IPS DF 4.7 (cell line): ENCODE measurements around the gene CACHD1.

Experiments
- DNase-seq: peaks from one replicate; pipeline ENCODE4 v3.0.0-alpha.2; 2013; ENCODE audit warnings: low spot score; ENCODE audit errors: extremely low read depth

CACHD1 gene

DNA sequence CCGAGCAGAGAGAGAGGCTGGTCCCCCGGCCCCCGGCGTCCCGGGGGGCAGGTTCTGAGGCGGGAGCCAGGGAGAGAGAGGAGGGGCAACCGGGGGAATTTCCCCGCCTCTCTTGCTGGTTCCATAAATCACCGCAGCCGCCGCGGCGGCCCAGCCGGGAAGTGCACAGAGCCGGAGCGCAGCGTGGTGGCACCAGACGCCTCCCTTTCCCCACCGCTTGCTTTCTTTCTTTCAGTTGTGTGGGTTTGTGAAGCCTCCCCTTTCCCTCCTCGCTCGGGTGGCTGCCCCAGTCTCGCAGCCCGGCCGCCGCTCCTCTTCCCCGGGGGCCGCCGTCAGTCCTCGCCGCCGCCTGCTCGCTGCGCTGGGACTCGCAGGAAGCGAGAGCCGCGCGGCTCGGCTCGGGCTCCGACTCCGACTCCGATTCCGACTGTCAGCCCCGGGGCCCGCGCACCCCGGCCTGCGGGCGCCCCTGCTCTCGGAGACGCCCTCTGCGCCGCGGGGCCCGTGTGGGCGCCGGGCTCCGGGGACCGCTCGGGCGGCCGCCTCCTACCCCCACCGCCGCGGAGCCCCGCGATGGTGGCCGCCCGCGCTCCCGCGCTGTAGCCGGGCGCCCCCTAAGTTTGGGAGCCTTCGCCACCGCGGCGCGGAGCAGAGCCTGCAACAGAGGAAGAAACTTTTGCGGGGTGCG, at the start of gene CACHD1:
TSS of gene CACHD1 (plus strand) at position 153 of the 688 bp plus-strand sequence. CDS start 616 bp downstream, outside the sequence.
- DNase-seq: no peak

DNA sequence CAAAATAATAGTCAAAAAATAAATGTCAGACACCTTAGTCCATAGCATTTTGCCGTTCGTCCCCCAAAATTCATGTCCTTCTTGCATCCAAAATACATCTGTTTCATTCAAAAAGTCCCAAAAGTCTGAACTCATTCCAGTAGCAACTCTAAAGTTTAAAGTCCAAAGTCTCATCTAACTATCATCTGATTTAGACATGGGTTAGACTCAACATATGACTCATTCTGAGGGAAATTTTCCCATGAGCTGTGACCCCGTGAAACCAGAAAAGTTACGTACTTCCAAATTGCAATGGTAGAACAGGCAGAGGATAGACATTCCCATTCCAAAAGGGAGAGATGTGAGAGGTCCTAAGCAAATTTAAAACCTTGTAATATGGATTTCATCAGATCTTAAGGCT, 48.6 kb upstream of the CACHD1 start:
- no peak for DNase-seq

DNA sequence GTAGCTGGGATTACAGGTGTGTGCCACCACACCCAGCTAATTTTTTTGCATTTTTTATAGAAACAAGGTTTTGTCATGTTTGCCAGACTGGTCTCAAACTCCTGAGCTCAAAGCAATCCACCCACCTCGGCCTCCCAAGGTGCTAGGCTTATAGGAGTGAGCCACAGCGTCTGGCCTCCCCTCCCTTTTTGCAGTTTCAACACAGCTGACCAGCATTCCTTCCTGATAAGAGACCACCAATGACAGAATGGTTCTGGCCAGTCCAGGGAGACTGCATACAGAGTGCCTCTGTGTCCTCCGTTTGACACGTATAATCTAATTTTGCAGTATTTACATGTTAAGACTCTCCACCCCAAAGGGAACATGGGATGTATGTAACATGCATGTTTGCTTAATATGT, 46.4 kb upstream of the CACHD1 start:
- DNase-seq: no peak

DNA sequence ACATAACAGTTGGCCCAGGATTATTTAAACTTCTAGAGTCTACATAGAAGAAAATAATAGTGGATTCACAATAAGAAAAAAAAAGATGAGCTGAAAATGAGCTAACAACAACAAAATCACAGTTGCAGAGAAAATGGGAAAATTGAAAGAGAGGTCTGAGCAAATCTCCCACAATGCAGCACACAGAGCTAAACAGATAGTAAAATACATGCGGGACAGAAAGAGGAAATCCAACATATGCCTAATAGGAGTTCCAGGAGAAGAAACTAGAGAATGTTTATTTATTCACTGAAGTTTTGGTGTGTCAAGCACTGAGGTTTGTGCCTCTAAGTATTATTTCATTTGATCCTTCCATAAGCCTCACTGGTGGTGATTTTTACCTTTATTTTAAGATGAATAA, 45.5 kb upstream of the CACHD1 start:
- DNase-seq: no peak

DNA sequence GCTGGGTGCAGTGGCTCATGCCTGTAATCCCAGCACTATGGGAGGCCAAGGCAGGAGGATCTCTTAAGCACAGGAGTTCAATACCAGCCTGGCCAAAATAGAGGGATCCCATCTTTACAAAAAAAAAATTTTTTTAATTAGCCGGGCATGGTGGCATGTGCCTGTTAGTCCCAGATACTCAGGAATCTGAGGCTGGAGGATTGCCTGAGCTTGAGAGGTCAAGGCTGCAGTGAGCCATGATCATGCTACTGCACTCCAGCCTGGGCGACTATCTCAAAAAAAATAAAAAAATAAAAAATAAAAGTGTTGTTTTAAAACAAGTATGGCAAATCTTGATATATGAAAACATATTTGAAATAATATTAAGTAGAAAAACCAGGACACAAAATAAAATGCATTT, 44.4 kb upstream of the CACHD1 start:
- DNase-seq: no peak

DNA sequence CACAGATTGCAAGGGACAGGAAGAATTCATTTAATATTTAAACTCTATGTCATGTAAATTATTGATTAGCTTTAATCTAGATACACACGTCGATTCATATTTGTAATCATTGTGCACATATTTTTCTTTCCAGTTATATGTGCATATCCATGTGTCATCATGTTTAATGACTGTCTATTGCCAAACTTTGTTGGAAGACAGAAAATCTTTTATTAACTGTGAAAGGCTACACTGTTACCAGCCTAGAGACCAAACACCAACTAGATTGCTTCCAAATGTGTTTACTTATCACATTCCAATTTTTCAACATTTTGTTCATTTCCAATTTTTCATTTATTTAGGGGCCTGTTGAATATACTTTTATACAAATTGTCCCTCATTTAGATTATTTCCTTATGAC, 43.2 kb upstream of the CACHD1 start:
- no peak for DNase-seq

DNA sequence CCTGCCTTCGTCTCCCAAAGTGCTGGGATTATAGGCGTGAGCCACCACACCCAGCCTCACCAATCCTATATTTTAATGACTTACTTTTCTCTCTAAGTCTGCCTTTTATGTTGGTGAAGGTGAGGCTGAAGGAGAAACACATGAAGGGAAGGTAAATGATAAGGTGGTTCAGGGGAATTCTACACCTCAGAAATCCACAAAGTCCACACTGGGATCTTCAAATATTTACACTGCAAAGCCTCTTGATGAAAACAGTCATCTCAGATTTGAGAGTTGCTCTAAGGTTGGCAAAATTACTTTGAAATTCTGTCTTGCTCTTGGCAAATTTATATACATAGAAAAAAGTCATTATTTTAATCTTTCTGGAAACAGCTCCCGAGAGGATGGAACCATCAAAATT, 42.0 kb upstream of the CACHD1 start:
- no peak for DNase-seq

DNA sequence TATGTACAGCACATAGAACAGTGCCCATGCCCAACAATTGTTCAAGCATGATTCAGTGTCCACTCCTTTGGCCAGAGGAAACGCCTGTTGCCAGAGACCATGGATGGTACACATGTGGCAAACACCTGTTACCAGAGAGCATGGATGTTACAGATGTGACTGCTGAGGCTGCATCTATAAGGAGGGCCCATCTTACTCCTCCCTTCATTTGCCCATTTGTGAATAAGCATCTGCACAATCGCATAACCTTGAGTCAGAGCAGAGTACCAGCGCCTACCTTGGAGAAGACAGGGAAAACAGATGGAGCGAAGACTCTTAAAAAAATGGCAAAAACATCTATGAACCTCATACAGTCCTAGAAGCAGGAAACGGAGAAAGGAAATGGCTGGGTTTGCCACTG, 36.6 kb upstream of the CACHD1 start:
- no peak for DNase-seq

DNA sequence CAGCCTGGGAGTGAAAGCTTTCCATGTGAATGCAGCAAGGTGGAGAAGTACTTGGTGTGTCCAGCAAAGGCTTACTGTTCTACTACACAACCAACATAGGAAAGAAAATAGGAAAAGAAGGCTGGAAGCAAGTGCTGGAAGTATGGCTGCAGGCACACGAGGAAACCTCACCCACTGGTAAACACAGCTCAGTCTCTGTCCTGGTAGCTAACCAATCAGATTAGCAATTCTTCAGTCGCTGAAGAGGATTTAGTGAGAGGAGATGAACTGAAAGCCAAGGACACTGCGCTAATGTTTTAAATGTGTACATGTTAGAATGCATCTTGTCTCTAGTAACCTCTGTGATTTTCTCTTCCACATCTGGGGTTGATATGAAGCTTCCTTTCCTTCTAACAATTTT, 36.2 kb upstream of the CACHD1 start:
- no peak for DNase-seq

DNA sequence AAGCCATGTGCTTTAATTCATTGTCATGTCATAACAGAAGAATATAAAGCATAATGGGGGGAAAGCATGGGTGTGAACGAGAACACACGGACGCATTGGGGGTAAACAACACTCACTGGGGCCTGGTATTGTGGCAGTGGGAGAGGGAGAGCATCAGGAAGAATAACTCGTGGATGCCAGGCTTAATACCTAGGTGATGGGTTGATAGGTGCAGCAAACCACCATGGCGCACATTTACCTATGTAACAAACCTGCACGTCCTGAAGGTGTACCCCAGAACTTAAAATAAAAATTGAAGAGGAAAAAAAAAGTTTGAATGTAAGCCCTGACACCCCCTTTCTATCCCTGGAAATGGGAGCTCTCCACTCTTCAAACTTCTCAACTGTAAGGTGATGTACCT, 34.9 kb upstream of the CACHD1 start:
- DNase-seq: no peak

DNA sequence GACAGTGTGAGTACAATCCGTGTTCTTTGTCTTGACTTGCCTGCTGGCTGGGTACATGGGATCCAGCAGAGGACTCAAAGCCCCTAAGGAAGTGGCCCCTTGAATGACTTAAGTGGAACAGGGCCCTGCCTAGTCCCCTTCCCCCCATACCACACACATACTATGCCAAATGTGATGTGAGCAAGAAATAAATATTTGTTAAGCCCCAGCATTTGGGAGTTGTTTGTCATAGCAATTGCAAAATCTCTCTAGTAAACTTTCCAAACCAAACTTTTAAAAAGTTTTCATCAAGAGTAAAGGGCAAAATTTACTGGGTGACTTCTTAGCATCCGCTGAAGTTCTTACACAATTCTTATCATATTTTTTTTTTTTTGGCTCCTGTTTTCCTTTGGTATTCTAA, 32.5 kb upstream of the CACHD1 start:
- no peak for DNase-seq

DNA sequence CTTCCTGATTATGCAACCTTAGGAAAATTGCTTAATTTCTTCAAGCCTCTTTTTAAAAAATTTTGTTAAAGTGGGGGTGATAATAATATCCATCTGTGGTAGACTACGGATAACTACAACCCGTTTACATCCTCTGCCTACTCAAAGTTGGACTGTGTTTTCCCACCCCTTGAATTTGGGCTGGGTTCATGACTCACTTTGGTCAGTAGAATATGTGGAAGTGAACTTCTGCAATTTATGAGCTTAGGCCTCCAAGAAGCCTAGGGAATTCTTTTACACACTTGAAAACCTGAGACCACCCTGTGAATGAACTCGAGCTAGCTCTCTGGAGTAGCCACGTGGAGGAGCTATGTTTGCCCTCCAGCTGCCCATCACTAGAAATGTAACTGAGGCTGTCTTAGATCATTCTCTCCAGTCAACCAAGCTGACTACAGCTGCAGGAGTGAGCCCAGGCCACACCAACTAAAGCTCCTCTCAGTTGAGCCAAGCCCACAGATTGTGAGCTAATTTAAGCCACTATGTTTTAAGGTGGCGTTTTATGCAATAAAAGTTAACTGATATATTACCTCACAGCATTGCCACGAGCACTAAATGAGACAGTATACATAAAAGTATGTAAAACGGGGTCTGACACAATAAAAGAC, 29.6 kb upstream of the CACHD1 start:
- DNase-seq: no peak

DNA sequence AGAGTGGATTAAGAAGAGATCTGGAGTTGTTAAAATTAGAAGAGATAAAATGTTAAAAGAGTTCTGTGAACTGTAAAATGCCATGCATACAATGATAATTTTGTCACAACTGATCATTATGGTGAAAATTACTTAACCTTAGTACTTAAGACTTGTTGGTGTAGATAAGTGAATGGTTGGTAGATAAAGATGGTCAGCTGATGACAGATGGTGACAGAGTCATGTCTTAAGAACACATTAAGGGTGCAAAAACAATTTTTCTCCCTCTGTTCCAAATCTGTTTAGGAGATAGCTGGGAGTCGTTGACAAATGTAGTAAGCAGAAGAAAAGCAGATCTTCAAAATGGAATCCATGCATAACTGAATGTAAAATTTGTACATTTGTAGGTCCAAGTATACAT, 18.5 kb upstream of the CACHD1 start:
- no peak for DNase-seq

DNA sequence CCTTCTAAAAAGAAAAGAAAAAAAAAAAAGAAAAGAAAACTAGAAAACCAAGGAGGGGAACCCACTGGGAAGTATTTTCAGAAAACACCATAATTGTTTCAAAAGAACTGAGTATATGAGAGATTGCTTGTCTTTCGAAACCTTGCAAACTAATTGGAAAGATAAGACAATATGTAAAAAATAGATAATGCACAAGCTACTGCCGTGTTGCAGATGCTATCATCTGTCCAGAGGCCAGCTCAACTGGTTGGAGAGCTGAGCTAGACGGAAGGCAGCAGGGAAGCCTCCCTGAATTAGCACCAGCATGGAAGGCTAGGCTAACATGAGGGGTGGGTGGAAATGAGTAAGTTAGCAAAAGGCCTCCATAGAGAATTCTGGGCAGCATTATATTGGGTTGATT, 16.2 kb upstream of the CACHD1 start:
- DNase-seq: no peak

DNA sequence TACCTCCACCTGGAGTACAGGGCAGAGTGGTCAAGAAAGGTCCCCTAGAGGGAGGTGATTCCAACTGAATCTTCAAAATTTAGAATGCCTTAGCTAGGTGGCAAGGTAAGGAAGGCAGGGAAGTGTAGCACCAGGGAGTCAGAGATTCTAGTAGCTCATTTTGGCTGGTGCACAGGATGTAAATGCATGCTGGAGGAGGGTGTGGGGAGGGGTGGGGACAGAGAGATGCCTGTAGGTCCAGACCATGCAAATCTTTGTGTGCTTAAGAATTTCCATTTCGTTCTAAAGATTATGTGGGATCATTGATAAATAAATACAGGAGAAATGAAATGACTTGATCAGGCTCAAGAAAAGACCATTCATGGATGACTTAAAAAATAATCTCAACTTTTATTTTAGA, 11.0 kb upstream of the CACHD1 start:
- no peak for DNase-seq

DNA sequence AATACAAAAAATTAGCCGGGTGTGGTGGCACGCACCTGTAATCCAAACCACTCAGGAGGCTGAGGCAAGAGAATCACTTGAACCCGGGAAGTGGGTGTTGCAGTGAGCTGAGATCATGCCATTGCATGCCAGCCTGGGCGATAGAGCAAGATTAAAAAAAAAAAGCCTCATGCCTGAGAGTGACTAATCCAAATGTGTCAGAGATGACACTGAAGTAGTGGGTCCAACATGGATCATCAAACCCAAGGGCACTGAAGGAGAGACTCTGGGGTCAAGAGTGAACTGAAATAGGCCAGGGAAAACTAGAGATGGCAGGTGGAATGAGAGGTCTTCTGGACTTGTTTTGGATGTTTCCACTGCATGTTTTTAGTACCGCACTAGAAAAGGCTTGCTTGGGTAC, 10.2 kb upstream of the CACHD1 start:
- no peak for DNase-seq

DNA sequence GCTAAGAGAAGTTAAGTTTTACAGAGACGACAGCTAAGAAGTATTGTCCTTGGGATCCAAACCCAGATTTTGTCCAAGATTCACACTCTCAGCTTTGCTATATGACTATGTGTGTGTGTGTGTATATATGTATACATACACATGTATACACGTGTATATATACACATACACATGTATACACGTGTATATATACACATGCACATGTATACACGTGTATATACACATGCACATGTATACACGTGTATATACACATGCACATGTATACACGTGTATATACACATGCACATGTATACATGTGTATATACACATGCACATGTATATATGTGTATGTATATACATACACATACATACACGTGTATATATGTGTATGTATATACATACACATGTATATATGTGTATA, 3.9 kb upstream of the CACHD1 start:
- no peak for DNase-seq

DNA sequence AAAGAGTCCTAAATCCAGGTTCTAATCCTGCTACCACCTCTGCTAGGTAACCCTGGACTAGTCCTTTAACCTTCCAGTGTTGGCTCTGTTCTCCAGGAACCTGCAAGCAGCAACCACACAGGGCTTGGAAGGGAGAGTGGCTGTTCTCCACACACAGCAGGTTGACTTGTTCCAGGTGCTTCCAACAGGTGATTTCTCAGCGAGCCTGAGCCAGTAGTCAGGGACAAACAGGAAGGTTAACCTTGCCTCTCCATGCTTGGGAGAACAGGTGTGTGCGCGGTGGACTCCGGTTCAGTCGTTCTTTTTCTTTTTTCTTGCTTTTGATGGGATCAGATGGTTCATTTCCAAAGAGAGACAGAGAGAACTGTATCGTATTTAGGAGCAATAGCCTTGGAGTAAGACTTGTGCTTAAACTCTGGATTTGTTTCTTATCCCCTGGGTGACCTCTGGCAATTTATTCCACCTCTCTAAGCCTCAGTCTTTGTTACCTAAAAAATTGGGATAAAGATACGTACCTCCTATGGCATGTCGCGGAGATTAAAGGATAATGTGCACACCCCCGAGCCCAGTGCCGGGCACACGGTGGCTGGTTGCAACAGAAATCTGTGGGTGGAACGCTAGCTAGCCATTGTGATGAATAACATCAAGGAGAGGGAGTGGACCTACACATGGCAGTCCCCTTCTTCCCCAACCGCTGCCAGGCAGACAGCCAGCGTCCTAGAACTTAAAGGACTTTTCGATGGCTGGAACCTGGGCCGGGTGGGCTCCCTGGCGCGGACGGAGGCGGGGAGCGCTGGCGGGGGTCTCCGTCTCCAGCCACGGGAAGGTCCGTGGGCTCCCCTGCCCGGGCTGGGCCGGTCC, 583 bp upstream of the CACHD1 start:
- no peak for DNase-seq

DNA sequence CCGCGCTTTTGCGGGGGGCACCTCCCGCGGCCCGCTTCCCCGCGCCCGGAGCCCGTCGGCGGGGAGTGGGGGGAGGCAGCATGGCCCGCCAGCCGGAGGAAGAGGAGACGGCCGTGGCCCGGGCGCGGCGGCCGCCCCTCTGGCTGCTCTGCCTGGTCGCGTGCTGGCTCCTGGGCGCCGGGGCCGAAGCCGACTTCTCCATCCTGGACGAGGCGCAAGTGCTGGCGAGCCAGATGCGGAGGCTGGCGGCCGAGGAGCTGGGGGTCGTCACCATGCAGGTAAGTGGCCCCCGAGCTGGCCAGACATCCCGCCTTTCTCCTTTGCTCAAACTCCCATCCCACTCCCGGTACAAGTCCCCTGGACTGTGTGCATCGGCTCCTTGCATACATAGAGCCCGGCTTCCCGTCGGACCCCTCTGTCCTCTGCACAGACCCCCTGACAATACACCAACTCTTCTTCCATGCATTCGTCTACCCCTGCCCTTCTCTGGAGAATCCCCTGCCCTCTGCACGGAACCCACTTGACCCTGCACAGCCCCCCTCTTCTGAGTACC, 812 bp downstream of the CACHD1 start:
- no peak for DNase-seq

DNA sequence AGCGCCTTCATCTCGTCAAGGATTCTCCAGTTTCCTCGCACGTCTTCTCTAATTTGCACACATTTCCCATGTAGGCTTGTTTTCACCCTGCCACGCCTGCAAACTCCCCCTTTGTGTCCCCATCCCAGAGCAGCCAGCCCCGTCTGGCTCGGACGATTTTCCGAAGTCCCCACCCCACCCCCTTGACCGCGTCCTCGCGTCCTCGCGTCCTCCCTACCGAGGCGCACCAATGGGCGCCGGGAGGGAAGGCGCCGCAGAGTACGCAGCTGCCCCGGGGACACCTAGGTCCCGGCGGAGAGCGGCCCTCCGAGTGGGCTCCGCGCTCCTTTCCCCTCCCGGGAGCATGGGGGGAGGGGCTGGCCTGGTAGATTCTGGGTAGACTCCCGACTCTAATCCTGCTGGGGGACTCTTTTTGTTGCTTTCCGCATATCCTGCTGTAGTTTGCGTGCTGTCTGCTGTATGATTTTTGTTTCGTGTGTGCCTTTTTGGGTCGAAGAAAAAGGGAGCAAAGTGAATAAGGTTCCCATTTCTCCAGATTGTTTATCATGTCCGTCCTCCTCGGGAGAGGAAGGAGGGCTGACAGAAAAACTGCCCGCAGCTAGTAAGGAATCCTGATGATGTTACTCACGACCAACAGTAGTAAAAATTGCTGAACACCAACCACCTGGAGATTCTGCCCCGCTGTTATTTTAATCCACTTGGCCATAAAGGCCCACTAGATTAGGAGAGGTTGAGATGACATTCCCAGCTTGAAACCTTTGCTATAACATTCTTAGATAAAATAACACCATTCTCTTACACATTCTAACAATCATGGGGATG, 1.5 kb downstream of the CACHD1 start:
- no peak for DNase-seq

DNA sequence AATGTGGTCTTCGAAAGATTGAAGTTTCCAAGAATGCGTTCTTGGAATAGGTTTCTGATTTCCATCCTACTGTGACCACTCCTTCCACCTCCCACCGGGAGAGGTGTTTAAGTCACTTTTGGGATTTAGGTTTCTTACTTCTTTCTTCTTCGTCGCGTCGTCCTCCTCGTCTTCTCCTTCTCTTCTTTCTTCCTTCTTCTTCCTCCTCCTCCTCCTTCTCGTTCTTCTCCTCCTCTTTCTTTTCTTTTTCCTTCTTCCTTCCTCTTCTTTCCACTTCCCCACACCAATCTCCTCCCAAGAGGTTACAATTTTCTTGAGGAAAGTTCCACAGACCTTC, 2.1 kb downstream of the CACHD1 start:
- no peak for DNase-seq
